ENCODE results near the gene PTPN3.

Gene PTPN3

DNA sequence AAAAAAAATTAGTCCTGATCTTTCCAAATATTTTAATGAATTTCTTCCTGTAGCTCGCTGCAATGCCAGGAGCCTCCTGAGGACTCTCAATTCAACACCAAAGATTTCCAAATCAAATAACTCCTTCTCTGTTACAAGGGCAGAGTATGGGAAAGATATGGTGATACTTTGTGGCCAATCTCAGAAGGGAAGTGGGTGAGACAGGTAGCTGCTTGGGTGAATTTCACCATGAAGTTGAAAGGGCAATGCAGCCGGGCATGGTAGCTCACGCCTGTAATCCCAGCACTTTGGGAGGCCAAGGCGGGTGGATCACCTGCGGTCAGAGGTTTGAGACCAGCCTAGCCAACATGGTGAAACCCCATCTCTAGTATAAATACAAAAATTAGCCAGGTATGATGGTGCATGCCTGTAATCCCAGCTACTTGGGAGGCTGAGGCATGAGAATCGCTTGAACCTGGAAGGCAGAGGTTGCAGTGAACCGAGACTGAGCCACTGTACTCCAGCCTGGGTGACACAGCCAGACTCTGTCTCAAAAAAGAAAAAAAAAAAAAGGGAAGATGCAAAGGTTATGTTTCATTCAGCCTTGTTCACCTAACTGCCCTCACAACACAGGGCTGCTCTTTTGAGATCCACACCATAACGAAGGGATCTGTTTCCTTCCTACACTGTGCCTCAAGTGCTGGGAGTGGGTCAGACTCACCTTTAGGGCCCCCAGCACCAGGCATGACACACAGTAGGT, 58.6 kb downstream of the PTPN3 start:
- ATAC-seq, result no peak
- TF ChIP-seq TSHZ2 (CRISPR knock-in tag; IDR thresholded peaks at IDR 0.05) (no peak), ARNTL (CRISPR knock-in tag; IDR thresholded peaks at IDR 0.05; ENCODE audit: borderline replicate concordance, low read depth) (no peak), POU6F1 (CRISPR knock-in tag; IDR thresholded peaks at IDR 0.05; ENCODE audit: borderline replicate concordance, low read depth) (no peak), TOX (CRISPR knock-in tag; IDR thresholded peaks at IDR 0.05; ENCODE audit: borderline replicate concordance) (no peak), BACH2 (CRISPR knock-in tag; IDR thresholded peaks at IDR 0.05; ENCODE audit: borderline replicate concordance) (no peak), ISL1 (CRISPR knock-in tag; IDR thresholded peaks at IDR 0.05) (no peak), ZC3H10 (CRISPR knock-in tag; IDR thresholded peaks at IDR 0.05) (no peak), CSRNP3 (CRISPR knock-in tag; IDR thresholded peaks at IDR 0.05) (no peak), ZFP30 (CRISPR knock-in tag; IDR thresholded peaks at IDR 0.05) (no peak), GLIS3 (CRISPR knock-in tag; IDR thresholded peaks at IDR 0.05) (no peak), OSR1 (CRISPR knock-in tag; IDR thresholded peaks at IDR 0.05) (no peak), ZNF565 (CRISPR knock-in tag; conservative IDR thresholded peaks at IDR 0.05; ENCODE audit: low read depth) (no peak), ESRRG (CRISPR knock-in tag; IDR thresholded peaks at IDR 0.05) (no peak), SNAI2 (CRISPR knock-in tag; IDR thresholded peaks at IDR 0.05) (no peak), ZFP3 (CRISPR knock-in tag; IDR thresholded peaks at IDR 0.05) (no peak), ZNF70 (CRISPR knock-in tag; IDR thresholded peaks at IDR 0.05) (no peak), TCF4 (CRISPR knock-in tag; IDR thresholded peaks at IDR 0.05; ENCODE audit: borderline replicate concordance) (no peak), ZNF8 (CRISPR knock-in tag; IDR thresholded peaks at IDR 0.05) (no peak)

DNA sequence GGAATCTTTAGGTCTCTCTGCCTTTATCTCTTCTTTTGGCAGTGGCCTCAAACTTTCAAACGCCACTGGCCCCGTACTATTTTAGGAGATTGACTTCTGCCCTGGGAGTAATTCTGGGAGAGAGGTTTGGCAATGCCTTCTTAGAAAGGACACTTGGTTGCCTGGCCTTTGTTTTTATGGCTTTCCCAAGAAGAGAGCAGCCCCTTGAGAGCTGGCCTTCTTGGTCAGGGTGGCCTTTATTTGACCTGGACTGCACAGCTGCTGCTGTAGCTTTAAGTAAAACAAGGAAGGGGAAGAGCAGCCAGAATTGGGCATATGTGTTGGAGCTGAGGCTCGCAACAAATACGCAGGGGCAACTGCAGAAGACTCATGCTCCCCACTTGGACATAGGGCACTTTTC, 60.8 kb downstream of the PTPN3 start:
- no peak for TF ChIP-seq BACH2 (CRISPR knock-in tag; IDR thresholded peaks at IDR 0.05; ENCODE audit: borderline replicate concordance)
- TF ChIP-seq OSR1 (CRISPR knock-in tag; IDR thresholded peaks at IDR 0.05), result no peak
- TF ChIP-seq ZFP30 (CRISPR knock-in tag; IDR thresholded peaks at IDR 0.05), result no peak
- TF ChIP-seq TSHZ2 (CRISPR knock-in tag; IDR thresholded peaks at IDR 0.05), result no peak
- no peak for TF ChIP-seq ZNF565 (CRISPR knock-in tag; conservative IDR thresholded peaks at IDR 0.05; ENCODE audit: low read depth)
- TF ChIP-seq ZFP3 (CRISPR knock-in tag; IDR thresholded peaks at IDR 0.05), result no peak
- TF ChIP-seq POU6F1 (CRISPR knock-in tag; IDR thresholded peaks at IDR 0.05; ENCODE audit: borderline replicate concordance, low read depth), result no peak
- TF ChIP-seq CSDC2 (CRISPR knock-in tag; IDR thresholded peaks at IDR 0.05), result no peak
- ATAC-seq, result no peak
